Measurements from ENCODE around the gene CNTN6. TPM values are rescaled to one million over a fixed set of nuclear protein-coding genes. Genes with fewer than 3 reads are reported as not detected.

CNTN6 gene
- total and polyA plus RNA-seq, 4 experiments from 2014 or later = not detected

DNA sequence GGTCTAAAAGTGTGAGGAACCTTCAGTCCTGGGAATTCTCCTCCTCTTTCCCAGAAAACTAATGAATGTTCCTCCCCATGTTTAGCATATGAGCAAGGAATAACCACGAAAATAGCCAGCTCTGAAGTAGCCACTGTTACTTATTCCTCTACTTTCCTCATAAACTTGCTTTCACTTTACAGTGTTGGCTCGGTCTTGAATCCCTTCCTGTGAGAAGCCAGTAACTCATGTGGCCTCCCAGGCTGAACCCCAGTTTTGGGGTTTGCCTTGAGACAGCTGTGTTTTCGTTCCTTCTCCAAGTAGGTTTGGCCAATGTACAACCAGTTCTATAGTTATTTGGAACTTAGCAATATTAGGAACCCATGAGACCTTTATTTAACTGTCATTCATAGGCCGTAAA lies 195.0 kb downstream of the CNTN6 start:
- ChIA-PET POLR2A (ENCODE audit: partially characterized antibody) (no interaction called here), CTCF (ENCODE audit: partially characterized antibody) (no interaction called here)
- intact Hi-C loops (cut with micrococcal nuclease) = no loop called here
- no peak overlapping the region for H3K27ac Mint-ChIP-seq
- DNase-seq = no peak
- H3K36me3 Mint-ChIP-seq = no peaks in the 10 kb centered on the region
- no peaks in the 10 kb centered on the region for H3K27me3 Mint-ChIP-seq
- Histone ChIP-seq H3K27me3 (ENCODE audit: insufficient read depth, low read length) (no peaks in the 10 kb centered on the region), H3K36me3 (ENCODE audit: insufficient read depth, low read length) (no peaks in the 10 kb centered on the region), H3K9me3 (ENCODE audit: control insufficient read depth in 1 of 2, low read length in 2 of 2) (no peaks in the 10 kb centered on the region), H3K4me1 (ENCODE audit: insufficient read depth, low read length) (no peaks in the 10 kb centered on the region), H3K4me3 (ENCODE audit: low read length in 2 of 2) (no peak overlapping the region), H3K27ac (ENCODE audit: low read depth, low read length) (no peak overlapping the region)
- peaks cover 0 to 18% (median 6%) of the 10 kb centered on the region in 8 donors for H3K9me3 Mint-ChIP-seq
- H3K4me1 Mint-ChIP-seq = no peaks in the 10 kb centered on the region
- no peak overlapping the region for H3K4me3 Mint-ChIP-seq

DNA sequence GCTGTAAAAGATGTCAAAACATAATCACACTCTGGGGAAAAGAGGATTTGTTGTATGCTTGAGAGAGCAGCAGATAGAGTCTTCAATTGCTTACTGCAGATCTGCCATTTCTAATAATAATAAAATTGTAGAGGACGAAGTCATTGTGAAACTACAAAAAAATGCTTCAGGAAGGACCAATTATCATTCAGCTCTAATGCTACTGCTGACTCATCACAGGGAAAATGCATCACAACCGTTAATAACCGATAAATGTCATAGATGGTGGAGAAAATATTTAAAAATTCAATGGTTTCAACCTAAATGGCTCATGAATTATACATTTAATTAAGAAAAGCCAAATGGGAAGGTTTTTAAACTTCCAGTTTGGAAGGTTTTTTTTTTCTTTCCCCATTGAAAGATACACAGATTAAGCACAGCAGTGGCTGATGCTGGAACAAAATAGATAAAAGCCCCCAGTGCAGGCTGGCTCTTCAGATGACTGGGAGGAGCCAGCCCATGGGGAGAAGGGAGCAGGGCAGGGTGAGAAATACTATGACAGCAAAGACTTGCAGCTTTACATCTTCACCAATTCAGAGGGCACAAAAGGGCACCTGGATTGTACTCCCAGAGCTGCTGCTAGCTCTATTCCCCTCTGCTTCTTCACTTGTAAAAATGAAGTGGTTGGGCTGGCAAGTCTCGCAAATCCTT lies 196.1 kb downstream of the CNTN6 start:
- DNase-seq = no peak
- H3K9me3 Mint-ChIP-seq = peaks cover 1 to 18% (median 6%) of the 10 kb centered on the region in 8 donors
- no peak overlapping the region for H3K27ac Mint-ChIP-seq
- H3K36me3 Mint-ChIP-seq = no peaks in the 10 kb centered on the region
- H3K4me1 Mint-ChIP-seq = no peaks in the 10 kb centered on the region
- no peaks in the 10 kb centered on the region for H3K4me1 ChIP-seq (ENCODE audit: insufficient read depth, low read length)
- H3K9me3 ChIP-seq (ENCODE audit: control insufficient read depth in 1 of 2, low read length in 2 of 2) = no peaks in the 10 kb centered on the region
- no peaks in the 10 kb centered on the region for H3K27me3 Mint-ChIP-seq
- H3K27ac ChIP-seq (ENCODE audit: low read depth, low read length) = no peak overlapping the region
- ChIA-PET CTCF (ENCODE audit: partially characterized antibody) (no interaction called here), POLR2A (ENCODE audit: partially characterized antibody) (no interaction called here)
- no peak overlapping the region for H3K4me3 Mint-ChIP-seq
- no peaks in the 10 kb centered on the region for H3K27me3 ChIP-seq (ENCODE audit: insufficient read depth, low read length)
- H3K4me3 ChIP-seq (ENCODE audit: low read length in 2 of 2) = no peak overlapping the region
- no peaks in the 10 kb centered on the region for H3K36me3 ChIP-seq (ENCODE audit: insufficient read depth, low read length)
- intact Hi-C loops (cut with micrococcal nuclease) = no loop called here

GRCh38 chr3:1292571-1293071 lies 199.8 kb downstream of the CNTN6 start:
- H3K36me3 Mint-ChIP-seq = no peaks in the 10 kb centered on the region
- H3K27me3 Mint-ChIP-seq = no peaks in the 10 kb centered on the region
- H3K4me1 Mint-ChIP-seq = no peaks in the 10 kb centered on the region
- ChIA-PET CTCF (ENCODE audit: partially characterized antibody) (no interaction called here), POLR2A (ENCODE audit: partially characterized antibody) (no interaction called here)
- Histone ChIP-seq H3K4me1 (ENCODE audit: insufficient read depth, low read length) (no peaks in the 10 kb centered on the region), H3K9me3 (ENCODE audit: control insufficient read depth in 1 of 2, low read length in 2 of 2) (no peaks in the 10 kb centered on the region), H3K27me3 (ENCODE audit: insufficient read depth, low read length) (no peaks in the 10 kb centered on the region), H3K27ac (ENCODE audit: low read depth, low read length) (no peak overlapping the region), H3K4me3 (ENCODE audit: low read length in 2 of 2) (no peak overlapping the region), H3K36me3 (ENCODE audit: insufficient read depth, low read length) (no peaks in the 10 kb centered on the region)
- H3K4me3 Mint-ChIP-seq = no peak overlapping the region
- H3K27ac Mint-ChIP-seq = no peak overlapping the region
- intact Hi-C loops (cut with micrococcal nuclease) = no loop called here
- DNase-seq = no peak
- H3K9me3 Mint-ChIP-seq = peaks cover 1 to 11% (median 9%) of the 10 kb centered on the region in 8 donors

GRCh38 chr3:1294586-1294985 lies 201.8 kb downstream of the CNTN6 start:
- CTCF ChIA-PET (ENCODE audit: partially characterized antibody) = no interaction called here

GRCh38 chr3:1318296-1319005 lies 225.6 kb downstream of the CNTN6 start:
- intact Hi-C loops (cut with micrococcal nuclease) = no loop called here
- H3K4me3 Mint-ChIP-seq = no peak overlapping the region
- Histone ChIP-seq H3K4me3 (ENCODE audit: low read length in 2 of 2) (no peak overlapping the region), H3K9me3 (ENCODE audit: control insufficient read depth in 1 of 2, low read length in 2 of 2) (peaks cover 0 to 2% of the 10 kb centered on the region in 2 donors), H3K4me1 (ENCODE audit: insufficient read depth, low read length) (no peaks in the 10 kb centered on the region), H3K27me3 (ENCODE audit: insufficient read depth, low read length) (no peaks in the 10 kb centered on the region), H3K36me3 (ENCODE audit: insufficient read depth, low read length) (no peaks in the 10 kb centered on the region), H3K27ac (ENCODE audit: low read depth, low read length) (no peak overlapping the region)
- no peak overlapping the region for H3K27ac Mint-ChIP-seq
- H3K27me3 Mint-ChIP-seq = no peaks in the 10 kb centered on the region
- H3K36me3 Mint-ChIP-seq = no peaks in the 10 kb centered on the region
- no peaks in the 10 kb centered on the region for H3K4me1 Mint-ChIP-seq
- H3K9me3 Mint-ChIP-seq = peaks cover 0 to 10% (median 0%) of the 10 kb centered on the region in 8 donors
- POLR2A ChIA-PET (ENCODE audit: partially characterized antibody) = no interaction called here
- no peak for DNase-seq
- CTCF ChIA-PET (ENCODE audit: partially characterized antibody) = no interaction called here

More at GRCh38 chr3:1294586-1294985, 201.8 kb downstream of the CNTN6 start:
- no peaks in the 10 kb centered on the region for H3K27me3 Mint-ChIP-seq
- Histone ChIP-seq H3K27ac (ENCODE audit: low read depth, low read length) (no peak overlapping the region), H3K27me3 (ENCODE audit: insufficient read depth, low read length) (no peaks in the 10 kb centered on the region), H3K9me3 (ENCODE audit: control insufficient read depth in 1 of 2, low read length in 2 of 2) (no peaks in the 10 kb centered on the region), H3K4me1 (ENCODE audit: insufficient read depth, low read length) (no peaks in the 10 kb centered on the region), H3K4me3 (ENCODE audit: low read length in 2 of 2) (no peak overlapping the region), H3K36me3 (ENCODE audit: insufficient read depth, low read length) (no peaks in the 10 kb centered on the region)
- intact Hi-C loops (cut with micrococcal nuclease) = no loop called here
- no peaks in the 10 kb centered on the region for H3K4me1 Mint-ChIP-seq
- H3K4me3 Mint-ChIP-seq = no peak overlapping the region
- no peak overlapping the region for H3K27ac Mint-ChIP-seq
- no peaks in the 10 kb centered on the region for H3K36me3 Mint-ChIP-seq
- POLR2A ChIA-PET (ENCODE audit: partially characterized antibody) = no interaction called here
- peaks cover 1 to 11% (median 6%) of the 10 kb centered on the region in 8 donors for H3K9me3 Mint-ChIP-seq
- DNase-seq = no peak

GRCh38 chr3:1326546-1326945 lies 233.7 kb downstream of the CNTN6 start:
- no peak overlapping the region for H3K27ac ChIP-seq (ENCODE audit: low read depth, low read length)
- H3K9me3 Mint-ChIP-seq = peaks cover 0 to 17% (median 6%) of the 10 kb centered on the region in 8 donors
- H3K4me1 Mint-ChIP-seq = no peaks in the 10 kb centered on the region
- DNase-seq = no peak
- no peak overlapping the region for H3K4me3 ChIP-seq (ENCODE audit: low read length in 2 of 2)
- H3K36me3 ChIP-seq (ENCODE audit: insufficient read depth, low read length) = no peaks in the 10 kb centered on the region
- no peaks in the 10 kb centered on the region for H3K27me3 ChIP-seq (ENCODE audit: insufficient read depth, low read length)
- POLR2A ChIA-PET (ENCODE audit: partially characterized antibody) = no interaction called here
- no peak overlapping the region for H3K27ac Mint-ChIP-seq
- intact Hi-C loops (cut with micrococcal nuclease) = no loop called here
- CTCF ChIA-PET (ENCODE audit: partially characterized antibody) = no interaction called here
- H3K4me3 Mint-ChIP-seq = no peak overlapping the region
- H3K4me1 ChIP-seq (ENCODE audit: insufficient read depth, low read length) = no peaks in the 10 kb centered on the region
- H3K27me3 Mint-ChIP-seq = no peaks in the 10 kb centered on the region
- no peaks in the 10 kb centered on the region for H3K36me3 Mint-ChIP-seq
- H3K9me3 ChIP-seq (ENCODE audit: control insufficient read depth in 1 of 2, low read length in 2 of 2) = no peaks in the 10 kb centered on the region

DNA sequence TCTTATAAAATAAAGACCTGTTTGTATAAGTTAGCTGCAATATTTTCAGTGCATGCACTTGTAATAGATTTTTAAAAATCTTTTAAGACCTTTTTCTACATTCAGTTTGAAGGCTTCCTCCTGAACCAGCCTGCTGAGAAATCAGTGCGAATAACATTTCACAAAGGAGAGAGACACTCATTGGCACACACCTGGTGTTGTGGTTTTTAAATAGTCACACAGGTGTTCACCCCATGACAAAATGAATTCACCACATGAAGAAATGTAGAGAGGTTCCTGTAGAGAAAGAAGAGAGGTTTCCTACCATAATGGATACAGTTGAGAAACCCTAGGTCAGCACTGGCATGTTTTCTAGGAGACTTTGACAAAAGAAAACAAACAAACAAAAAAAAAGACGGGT lies 237.3 kb downstream of the CNTN6 start:
- no peaks in the 10 kb centered on the region for H3K27me3 ChIP-seq (ENCODE audit: insufficient read depth, low read length)
- H3K4me1 ChIP-seq (ENCODE audit: insufficient read depth, low read length) = no peaks in the 10 kb centered on the region
- peaks cover 0 to under 1% of the 10 kb centered on the region in 2 donors for H3K9me3 ChIP-seq (ENCODE audit: control insufficient read depth in 1 of 2, low read length in 2 of 2)
- no peaks in the 10 kb centered on the region for H3K36me3 Mint-ChIP-seq
- H3K4me1 Mint-ChIP-seq = no peaks in the 10 kb centered on the region
- DNase-seq = no peak
- H3K9me3 Mint-ChIP-seq = peaks cover 3 to 25% (median 7%) of the 10 kb centered on the region in 8 donors
- H3K4me3 ChIP-seq (ENCODE audit: low read length in 2 of 2) = no peak overlapping the region
- intact Hi-C loops (cut with micrococcal nuclease) = no loop called here
- H3K27me3 Mint-ChIP-seq = no peaks in the 10 kb centered on the region
- ChIA-PET CTCF (ENCODE audit: partially characterized antibody) (no interaction called here), POLR2A (ENCODE audit: partially characterized antibody) (no interaction called here)
- H3K27ac Mint-ChIP-seq = no peak overlapping the region
- H3K27ac ChIP-seq (ENCODE audit: low read depth, low read length) = no peak overlapping the region
- no peak overlapping the region for H3K4me3 Mint-ChIP-seq
- H3K36me3 ChIP-seq (ENCODE audit: insufficient read depth, low read length) = no peaks in the 10 kb centered on the region

Data from CD4-positive, alpha-beta memory T cell (primary cell).